Hindlimb muscle (tissue), 1 donor: ENCODE results near the gene RXRA. TPM values are rescaled to one million over a fixed set of nuclear protein-coding genes. Genes with fewer than 3 reads are reported as not detected.

ENCODE experiments used
- DNase-seq: peaks from one replicate; pipeline ENCODE4 v3.0.0-alpha.2; 2013
- polyA plus RNA-seq: library from polyadenylated mRNA; unstranded; fragments of 120-200 nt; gene quantifications from one replicate; pipeline ENCODE4 v1.2.1, GENCODE V29; 2013; ENCODE audit not compliant: insufficient read length

The RXRA gene
- polyA plus RNA-seq, 1 donor = 38.0 TPM

GRCh38 chr9:134369416-134370212, 43.4 kb downstream of the RXRA start:
- DNase-seq = no peak

- DNase-seq = no peak
These were observed 43.9 kb downstream of the RXRA start for GRCh38 chr9:134370213-134370492.

- no peak for DNase-seq
These were observed 44.4 kb downstream of the RXRA start for GRCh38 chr9:134370638-134371037.

GRCh38 chr9:134371731-134372130, 45.5 kb downstream of the RXRA start:
- DNase-seq = no peak

GRCh38 chr9:134372581-134373267, 46.5 kb downstream of the RXRA start:
- DNase-seq = no peak

- DNase-seq = no peak
These were observed 47.0 kb downstream of the RXRA start for GRCh38 chr9:134373269-134373668.

GRCh38 chr9:134373953-134374300, 47.7 kb downstream of the RXRA start:
- DNase-seq = no peak

- DNase-seq = no peak
These were observed 48.2 kb downstream of the RXRA start for GRCh38 chr9:134374301-134375010.

- no peak for DNase-seq
These were observed 48.7 kb downstream of the RXRA start for GRCh38 chr9:134375011-134375390.

- peak; percentile 68 for DNase-seq
These were observed 49.5 kb downstream of the RXRA start for GRCh38 chr9:134375430-134376385.

GRCh38 chr9:134376386-134377142, 50.3 kb downstream of the RXRA start:
- DNase-seq = no peak

GRCh38 chr9:134377143-134377484, 50.9 kb downstream of the RXRA start:
- DNase-seq = no peak

GRCh38 chr9:134377976-134378375, 51.7 kb downstream of the RXRA start:
- DNase-seq = no peak

- no peak for DNase-seq
These were observed 52.7 kb downstream of the RXRA start for GRCh38 chr9:134378901-134379338.

- no peak for DNase-seq
These were observed 53.6 kb downstream of the RXRA start for GRCh38 chr9:134379831-134380365.

GRCh38 chr9:134380542-134381271, 54.5 kb downstream of the RXRA start:
- DNase-seq = no peak

- no peak for DNase-seq
These were observed 55.0 kb downstream of the RXRA start for GRCh38 chr9:134381272-134381661.

- no peak for DNase-seq
These were observed 55.6 kb downstream of the RXRA start for GRCh38 chr9:134381671-134382516.

GRCh38 chr9:134382733-134383132, 56.5 kb downstream of the RXRA start:
- DNase-seq = no peak

GRCh38 chr9:134383148-134383547, 56.9 kb downstream of the RXRA start:
- DNase-seq = no peak
